GM12891 (cell line): ENCODE measurements around the gene TBC1D2.

ENCODE experiments used
- PAX5 ChIP-seq: IDR thresholded peaks from 2 replicates; pipeline ENCODE4 v1.6.1; 2011; ENCODE audit warnings: low read length, moderate library complexity, mild to moderate bottlenecking; ENCODE audit not compliant: insufficient read depth, severe bottlenecking
- POLR2A ChIP-seq: IDR thresholded peaks from 2 replicates; pipeline ENCODE4 v1.6.1; 2011; ENCODE audit warnings: low read depth, low read length, control low read depth
- POLR2AphosphoS5 ChIP-seq: IDR thresholded peaks from 2 replicates; pipeline ENCODE4 v1.6.1; 2011; ENCODE audit warnings: low read depth, low read length, control low read depth

- TF ChIP-seq POLR2A (no peak), PAX5 (no peak), POLR2AphosphoS5 (no peak)
These were observed 67.5 kb downstream of the TBC1D2 start for GRCh38 chr9:98187926-98188325.
